Stimulated activated naive CD4-positive, alpha-beta T cell (primary cell): Measurements from ENCODE around the gene KPNA3.

Experiments used
- DNase-seq, 6 experiments: peaks; one replicate each; lab custom pipeline; 2025; lab: John Stamatoyannopoulos, UW

Gene KPNA3

GRCh38 chr13:49678191-49678914 lies 114.1 kb downstream of the KPNA3 start:
- DNase-seq: no peak

GRCh38 chr13:49676581-49677298 lies 115.7 kb downstream of the KPNA3 start:
- no peak for DNase-seq

- DNase-seq: no peak
Measured at GRCh38 chr13:49670828-49671227, 121.7 kb downstream of the KPNA3 start.

- peak in 2 of 6 experiments; percentile 3 to 5 for DNase-seq
Measured at GRCh38 chr13:49669735-49670309, 122.7 kb downstream of the KPNA3 start.

- DNase-seq: no peak
Measured at GRCh38 chr13:49667773-49668172, 124.7 kb downstream of the KPNA3 start.

- no peak for DNase-seq
Measured at GRCh38 chr13:49664606-49665005, 127.9 kb downstream of the KPNA3 start.

- no peak for DNase-seq
Measured at GRCh38 chr13:49657241-49657641, 135.2 kb downstream of the KPNA3 start.

GRCh38 chr13:49655906-49656305 lies 136.6 kb downstream of the KPNA3 start:
- no peak for DNase-seq

GRCh38 chr13:49654011-49654410 lies 138.5 kb downstream of the KPNA3 start:
- no peak for DNase-seq

- no peak for DNase-seq
Measured at GRCh38 chr13:49653478-49653877, 139.0 kb downstream of the KPNA3 start.

GRCh38 chr13:49652355-49653305 lies 139.9 kb downstream of the KPNA3 start:
- peak in 1 of 6 experiments; percentile 1 for DNase-seq

- no peak for DNase-seq
Measured at GRCh38 chr13:49651570-49652354, 140.7 kb downstream of the KPNA3 start.

- no peak for DNase-seq
Measured at GRCh38 chr13:49649963-49650312, 142.5 kb downstream of the KPNA3 start.
